SK-N-SH (cell line): ENCODE results near the gene PTPRB. TPM values are rescaled to one million over a fixed set of nuclear protein-coding genes. Genes with fewer than 3 reads are reported as not detected.

Source experiments
- CTCF ChIA-PET: fragments of 300-600, 350-600 bp; formaldehyde crosslinking; extraction: SDS; loops from one replicate; lab custom pipeline; 2021; lab: Yijun Ruan, JAX
- POLR2A ChIA-PET: fragments of 350-600 bp; sonication (Branson Sonifier 250); formaldehyde crosslinking; extraction: SDS; loops from one replicate; lab custom pipeline; 2020; ENCODE audit warnings: antibody characterized with exemption, inconsistent platforms; lab: Yijun Ruan, JAX
- DNase-seq: peaks from one replicate; pipeline ENCODE4 v3.0.0; 2012
- H2AFZ ChIP-seq: fragments of 200-600 bp; sonication (generic); 2 replicates; pipeline ENCODE4 v1.8.1; 2016; ENCODE audit warnings: antibody characterized with exemption, mild to moderate bottlenecking, low read depth
- H3F3A ChIP-seq: fragments of 200-600 bp; sonication (generic); replicated peaks from 2 replicates; pipeline ENCODE3; 2016; ENCODE audit warnings: antibody characterized with exemption, mild to moderate bottlenecking; ENCODE audit not compliant: insufficient read depth
- H3K27ac ChIP-seq, 2 experiments: fragments of 200-500 bp in 1 of 2; fragments of 200-600 bp in 1 of 2; sonication (Bioruptor generic) in 1 of 2; sonication (generic), shearing (Covaris generic) in 1 of 2; 2 replicates each; pipeline versions ENCODE4 v1.5.1 to v1.6.1; 2014 to 2016; ENCODE audit warnings: low read depth in 2 of 2, inconsistent platforms in 1 of 2, low read length in 1 of 2, mild to moderate bottlenecking in 1 of 2, mixed read lengths in 1 of 2
- H3K27me3 ChIP-seq: fragments of 200-600 bp; sonication (generic), shearing (Covaris generic); 2 replicates; pipeline ENCODE4 v1.6.1; 2016; ENCODE audit warnings: mixed run types; ENCODE audit not compliant: insufficient read depth
- H3K36me3 ChIP-seq, 2 experiments: fragments of 200-500 bp in 1 of 2; fragments of 200-600 bp in 1 of 2; sonication (Bioruptor generic) in 1 of 2; sonication (generic) in 1 of 2; replicated peaks in 1 of 2; 2 replicates each; pipeline versions ENCODE3 to v1.5.1; 2014 to 2016; ENCODE audit warnings: low read length in 1 of 2, mild to moderate bottlenecking in 1 of 2; ENCODE audit not compliant: insufficient read depth in 2 of 2, control insufficient read depth in 1 of 2
- H3K4me1 ChIP-seq, 2 experiments: fragments of 200-500 bp in 1 of 2; fragments of 200-600 bp in 1 of 2; sonication (Bioruptor generic) in 1 of 2; sonication (generic), shearing (Covaris generic) in 1 of 2; 2 replicates each; pipeline versions ENCODE4 v1.5.1 to v1.6.1; 2014 to 2016; ENCODE audit warnings: low read depth in 1 of 2, low read length in 1 of 2, mixed run types in 1 of 2; ENCODE audit not compliant: insufficient read depth in 2 of 2, control insufficient read depth in 1 of 2
- H3K4me2 ChIP-seq: fragments of 200-600 bp; sonication (generic), shearing (Covaris generic); 2 replicates; pipeline ENCODE4 v1.6.1; 2017; ENCODE audit warnings: mixed run types
- H3K4me3 ChIP-seq, 2 experiments: fragments of 200-500 bp in 1 of 2; fragments of 200-600 bp in 1 of 2; sonication (Bioruptor generic) in 1 of 2; sonication (generic), shearing (Covaris generic) in 1 of 2; 2 replicates each; pipeline versions ENCODE4 v1.5.1 to v1.8.1; 2014 to 2016; ENCODE audit warnings: low read depth in 2 of 2, inconsistent platforms in 1 of 2, low read length in 1 of 2, mild to moderate bottlenecking in 1 of 2, mixed read lengths in 1 of 2, moderate library complexity in 1 of 2
- H3K79me2 ChIP-seq: fragments of 200-600 bp; sonication (generic); 2 replicates; pipeline ENCODE4 v1.8.1; 2017; ENCODE audit warnings: mild to moderate bottlenecking; ENCODE audit not compliant: insufficient read depth
- H3K9ac ChIP-seq: fragments of 200-600 bp; sonication (generic); 2 replicates; pipeline ENCODE4 v1.6.1; 2017; ENCODE audit warnings: mixed run types
- H3K9me2 ChIP-seq: fragments of 200-600 bp; sonication (generic); 2 replicates; pipeline ENCODE4 v1.6.1; 2017; ENCODE audit warnings: mixed run types
- H3K9me3 ChIP-seq: fragments of 200-600 bp; sonication (generic); 2 replicates; pipeline ENCODE4 v1.6.1; 2017; ENCODE audit warnings: mixed run types, mild to moderate bottlenecking, moderate library complexity
- H4K20me1 ChIP-seq: fragments of 200-600 bp; sonication (generic); 2 replicates; pipeline ENCODE4 v1.6.1; 2017; ENCODE audit warnings: mild to moderate bottlenecking, mixed run types; ENCODE audit not compliant: insufficient read depth
- ELF1 ChIP-seq: IDR thresholded peaks from 2 replicates; pipeline ENCODE4 v1.4.0; 2012
- EP300 ChIP-seq, 2 experiments: IDR thresholded peaks; 2 replicates each; pipeline versions ENCODE4 v1.4.0 to v1.6.1; 2012; ENCODE audit warnings: borderline replicate concordance in 1 of 2, low read depth in 1 of 2, low read length in 1 of 2
- GATA2 ChIP-seq: sonication (generic); formaldehyde crosslinking; IDR thresholded peaks from 2 replicates; pipeline ENCODE4 v1.5.0; 2020; ENCODE audit warnings: mild to moderate bottlenecking, missing genetic modification reagents
- JUND ChIP-seq: IDR thresholded peaks from 2 replicates; pipeline ENCODE4 v1.4.0; 2012
- MEF2A ChIP-seq: IDR thresholded peaks from 2 replicates; pipeline ENCODE4 v1.4.0; 2012; ENCODE audit warnings: low read depth, borderline replicate concordance
- NFIC ChIP-seq: IDR thresholded peaks from 2 replicates; pipeline ENCODE4 v1.4.0; 2012; ENCODE audit warnings: borderline replicate concordance
- PBX3 ChIP-seq: IDR thresholded peaks from 2 replicates; pipeline ENCODE4; 2012
- RAD21 ChIP-seq: IDR thresholded peaks from 2 replicates; pipeline ENCODE4 v1.6.1; 2012; ENCODE audit warnings: mild to moderate bottlenecking, low read length
- RCOR1 ChIP-seq: fragments of 150-350 bp; IDR thresholded peaks from 2 replicates; pipeline ENCODE4 v1.6.1; 2017; ENCODE audit warnings: antibody characterized with exemption, low read length
- TAF1 ChIP-seq: IDR thresholded peaks from 2 replicates; pipeline ENCODE4 v1.6.1; 2012; ENCODE audit warnings: low read depth, mild to moderate bottlenecking, low read length, moderate library complexity, borderline replicate concordance
- TCF12 ChIP-seq: IDR thresholded peaks from 2 replicates; pipeline ENCODE4 v1.4.0; 2012
- TEAD4 ChIP-seq: IDR thresholded peaks from 2 replicates; pipeline ENCODE4 v1.4.0; 2012; ENCODE audit warnings: mild to moderate bottlenecking, borderline replicate concordance; ENCODE audit not compliant: insufficient read depth
- USF2 ChIP-seq: fragments of 150-350 bp; IDR thresholded peaks from 2 replicates; pipeline ENCODE4 v1.6.1; 2017; ENCODE audit warnings: antibody characterized with exemption, low read length, low read depth, borderline replicate concordance
- YY1 ChIP-seq: IDR thresholded peaks from 2 replicates; pipeline ENCODE4 v1.4.0; 2012; ENCODE audit warnings: low read depth, mild to moderate bottlenecking
- WGBS: methylation state at CpG from one replicate; pipeline ENCODE4 v1.1.6; 2017; ENCODE audit warnings: low lambda C conversion rate; 5-methylcytosine and 5-hydroxymethylcytosine counted together
- polyA plus RNA-seq, 3 experiments: library from polyadenylated mRNA; depleted of rRNA; stranded (reverse); fragments of >200 nt; gene quantifications; 2 replicates each; pipeline ENCODE4 v1.2.3, GENCODE V29; 2012
- TF ChIP-seq, protein P1 (sequence below): IDR thresholded peaks from 2 replicates; pipeline ENCODE4 v1.4.0; 2012; ENCODE audit warnings: low read depth
- TF ChIP-seq, protein P2 (sequence below): fragments of 150-350 bp; IDR thresholded peaks from 2 replicates; pipeline ENCODE4 v1.6.1; 2016; ENCODE audit warnings: mild to moderate bottlenecking, low read depth, low read length

The PTPRB gene
- polyA plus RNA-seq, 1 of the 3 experiments (the other 2 are of a cell fraction) = 1.1 TPM

DNA sequence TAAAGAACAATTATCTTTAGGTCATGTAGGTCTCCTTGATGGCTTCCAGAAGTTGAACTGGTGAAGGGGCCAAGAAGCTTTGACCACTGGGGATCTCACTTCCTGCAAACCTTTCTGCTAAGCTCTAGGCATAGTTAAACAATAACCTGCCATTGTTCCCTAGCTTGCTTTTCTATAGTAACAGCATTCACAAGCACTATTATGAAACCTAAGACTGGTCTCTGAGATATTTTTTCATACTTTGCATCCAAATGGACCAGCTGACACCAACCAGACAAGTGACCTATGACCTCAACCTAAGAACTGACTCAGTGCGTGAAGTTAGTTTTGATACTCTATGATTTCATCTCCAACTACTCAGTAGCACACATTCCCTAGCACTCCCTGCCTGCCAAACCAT, 129.1 kb downstream of the PTPRB start:
- H3K79me2 ChIP-seq = no peaks in the 10 kb centered on the region
- DNase-seq = no peak
- H3K4me3 ChIP-seq = no peak overlapping the region
- H2AFZ ChIP-seq = no peak overlapping the region
- no peaks in the 10 kb centered on the region for H3K36me3 ChIP-seq
- H3K27me3 ChIP-seq = no peaks in the 10 kb centered on the region
- H3K9me2 ChIP-seq = no peaks in the 10 kb centered on the region
- no peaks in the 10 kb centered on the region for H3K4me1 ChIP-seq
- no peaks in the 10 kb centered on the region for H3K9me3 ChIP-seq
- no peaks in the 10 kb centered on the region for H4K20me1 ChIP-seq
- WGBS = 100% methylated on average over 1 of the region's 1 CpG
- CTCF ChIA-PET = no interaction called here
- no peaks in the 10 kb centered on the region for H3F3A ChIP-seq
- no peak overlapping the region for H3K27ac ChIP-seq
- H3K4me2 ChIP-seq = no peak overlapping the region
- TF ChIP-seq TAF1 (no peak), PBX3 (no peak), JUND (no peak), TEAD4 (no peak), USF2 (no peak), NFIC (no peak), RAD21 (no peak), ELF1 (no peak), EP300 (IDR thresholded peaks at IDR 0.05; ENCODE audit: borderline replicate concordance in 1 of 2, low read depth in 1 of 2, low read length in 1 of 2) (no peak), YY1 (no peak), GATA2 (CRISPR knock-in tag) (no peak), TCF12 (no peak), MEF2A (no peak), RCOR1 (no peak)
- TF ChIP-seq, protein P1, sequence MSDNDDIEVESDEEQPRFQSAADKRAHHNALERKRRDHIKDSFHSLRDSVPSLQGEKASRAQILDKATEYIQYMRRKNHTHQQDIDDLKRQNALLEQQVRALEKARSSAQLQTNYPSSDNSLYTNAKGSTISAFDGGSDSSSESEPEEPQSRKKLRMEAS = no peak
- TF ChIP-seq, protein P2, sequence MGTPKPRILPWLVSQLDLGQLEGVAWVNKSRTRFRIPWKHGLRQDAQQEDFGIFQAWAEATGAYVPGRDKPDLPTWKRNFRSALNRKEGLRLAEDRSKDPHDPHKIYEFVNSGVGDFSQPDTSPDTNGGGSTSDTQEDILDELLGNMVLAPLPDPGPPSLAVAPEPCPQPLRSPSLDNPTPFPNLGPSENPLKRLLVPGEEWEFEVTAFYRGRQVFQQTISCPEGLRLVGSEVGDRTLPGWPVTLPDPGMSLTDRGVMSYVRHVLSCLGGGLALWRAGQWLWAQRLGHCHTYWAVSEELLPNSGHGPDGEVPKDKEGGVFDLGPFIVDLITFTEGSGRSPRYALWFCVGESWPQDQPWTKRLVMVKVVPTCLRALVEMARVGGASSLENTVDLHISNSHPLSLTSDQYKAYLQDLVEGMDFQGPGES = no peak
- POLR2A ChIA-PET = no interaction called here
- no peak overlapping the region for H3K9ac ChIP-seq

GRCh38 chr12:70507442-70507841, 129.8 kb downstream of the PTPRB start:
- CTCF ChIA-PET = no interaction called here
- H3K4me1 ChIP-seq = no peaks in the 10 kb centered on the region
- H4K20me1 ChIP-seq = no peaks in the 10 kb centered on the region
- POLR2A ChIA-PET = no interaction called here
- TF ChIP-seq NFIC (no peak), USF2 (no peak), YY1 (no peak)
- TF ChIP-seq, protein P2 = no peak
- TF ChIP-seq, all 33 proteins: peak for 0
- Histone ChIP-seq H3K36me3 (no peaks in the 10 kb centered on the region), H3K9ac (no peak overlapping the region), H2AFZ (no peak overlapping the region), H3K4me2 (no peak overlapping the region), H3K9me3 (no peaks in the 10 kb centered on the region), H3K4me3 (no peak overlapping the region), H3K27me3 (no peaks in the 10 kb centered on the region), H3F3A (no peaks in the 10 kb centered on the region), H3K79me2 (no peaks in the 10 kb centered on the region), H3K27ac (no peak overlapping the region), H3K9me2 (no peaks in the 10 kb centered on the region)
- no peak for DNase-seq
- WGBS = 77% methylated on average over 2 of the region's 2 CpGs
